ENCODE measurements around the gene ATP2B3. TPM values are rescaled to one million over a fixed set of nuclear protein-coding genes. Genes with fewer than 3 reads are reported as not detected.

The ATP2B3 gene
- total and polyA plus RNA-seq, 2 donors (not counting 3 experiments of a cell fraction or from before 2014, with no cell fraction given): 0.01 to 0.07 TPM

DNA sequence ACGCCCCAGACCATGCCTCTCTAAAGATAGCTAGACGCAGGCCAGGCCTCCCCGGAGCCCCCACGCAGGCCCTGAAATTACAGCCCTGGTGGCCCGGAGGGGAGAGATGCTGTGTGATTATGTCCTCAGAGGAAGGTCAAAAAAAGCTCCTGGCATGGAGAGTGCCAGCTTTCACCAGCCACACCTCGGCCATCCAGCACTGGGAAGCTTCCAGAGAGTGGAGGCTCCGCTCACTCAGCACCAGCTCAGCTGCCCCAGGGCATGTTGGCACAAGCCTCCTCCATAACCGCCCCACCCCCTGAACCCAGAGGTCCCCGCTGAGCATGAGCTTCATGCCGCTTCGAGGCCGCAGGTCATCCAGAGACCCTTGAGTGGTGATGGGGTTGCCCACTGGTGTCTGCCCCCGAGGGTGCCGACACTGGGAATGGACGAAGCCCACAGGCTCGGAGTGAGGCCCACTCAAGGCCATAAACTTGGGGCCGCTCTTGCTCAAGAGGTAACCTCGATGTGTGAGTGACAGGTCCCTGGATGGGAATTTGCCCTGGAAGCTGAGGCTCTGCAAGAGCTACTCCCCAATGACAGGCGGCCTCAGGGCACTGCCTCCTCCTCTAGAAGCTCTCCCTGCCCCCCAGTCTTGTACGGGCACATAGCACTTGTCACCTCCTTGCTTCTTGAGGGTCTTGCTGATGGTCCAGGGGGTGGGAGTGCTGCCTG is 27.1 kb upstream of the ATP2B3 start:
- H3K9ac ChIP-seq (replicated peaks; ENCODE audit: extremely low read depth, insufficient read depth, low read length): no peak overlapping the region
- H3K79me2 ChIP-seq (ENCODE audit: control insufficient read depth, insufficient read depth, low read length): peaks cover 3% of the 10 kb centered on the region
- H3K9me3 ChIP-seq (replicated peaks; ENCODE audit: control insufficient read depth, insufficient read depth, low read length): no peaks in the 10 kb centered on the region
- H2AFZ ChIP-seq (ENCODE audit: low read depth, low read length): no peak overlapping the region
- no peaks in the 10 kb centered on the region for H3K27me3 ChIP-seq (ENCODE audit: control insufficient read depth in 2 of 2, insufficient read depth in 2 of 2, low read length in 2 of 2)
- dilution Hi-C loops (cut with MboI; ENCODE audit: extremely low pct_ligation_motif_present, low sequenced_read_pairs): no loop called here
- no peak overlapping the region for H3K4me2 ChIP-seq (ENCODE audit: insufficient read depth, low read length)
- FAIRE-seq (no peak), DNase-seq (ENCODE audit: low read depth, low spot score) (no peak)
- H3K9me1 ChIP-seq (replicated peaks; ENCODE audit: control insufficient read depth, extremely low read depth, insufficient read depth, low read length): no peaks in the 10 kb centered on the region
- no peak overlapping the region for H3K4me3 ChIP-seq (replicated peaks in 1 of 3; ENCODE audit: insufficient read depth in 1 of 3, low read depth in 1 of 3, low read length in 3 of 3)
- no peak overlapping the region for H3K27ac ChIP-seq (ENCODE audit: insufficient read depth, low read depth, low read length)
- CTCF ChIA-PET: interaction anchor here (1.0 to 9.4 kb wide), 3 partner anchors 14 to 29 kb away, joined by 3 to 189 read pairs (median 16); partner anchors contain the start of gene HAUS7
- intact Hi-C loops (cut with micrococcal nuclease): no loop called here
- TF ChIP-seq CTCF (IDR thresholded peaks at IDR 0.05; ENCODE audit: extremely low read depth in 1 of 2, insufficient read depth in 1 of 2, low read depth in 1 of 2, low read length in 2 of 2) (no peak), MYC (IDR thresholded peaks at IDR 0.05; ENCODE audit: low read depth, low read length) (no peak), POLR2AphosphoS5 (IDR thresholded peaks at IDR 0.05; ENCODE audit: insufficient read depth, low read depth, low read length) (no peak)
- TF ChIP-seq, protein P1, sequence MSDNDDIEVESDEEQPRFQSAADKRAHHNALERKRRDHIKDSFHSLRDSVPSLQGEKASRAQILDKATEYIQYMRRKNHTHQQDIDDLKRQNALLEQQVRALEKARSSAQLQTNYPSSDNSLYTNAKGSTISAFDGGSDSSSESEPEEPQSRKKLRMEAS (IDR thresholded peaks at IDR 0.05; ENCODE audit: insufficient read depth, insufficient read length): no peak
- no peaks in the 10 kb centered on the region for H3K36me3 ChIP-seq (ENCODE audit: control insufficient read depth in 2 of 2, extremely low read depth in 1 of 2, insufficient read depth in 2 of 2, low read length in 2 of 2)
- POLR2A ChIA-PET: interaction anchor here (1.4 to 1.7 kb wide), 2 partner anchors 14 to 18 kb away, joined by 4 to 7 read pairs; no protein-coding TSS in a partner anchor
- peaks cover 57% of the 10 kb centered on the region for H3K4me1 ChIP-seq (ENCODE audit: control insufficient read depth, extremely low read depth, insufficient read depth, low read length)
- BruUV-seq (replicated peaks): no TSS peak
- no peaks in the 10 kb centered on the region for H4K20me1 ChIP-seq (replicated peaks; ENCODE audit: control insufficient read depth, extremely low read depth, insufficient read depth, low read length)
